HepG2 (cell line): ENCODE results near the gene PDCD2. TPM values are rescaled to one million over a fixed set of nuclear protein-coding genes. Genes with fewer than 3 reads are reported as not detected.

ENCODE experiments used
- ATAC-seq: fragments of 200-7000 bp; cut with Tn5 transposase; 3 replicates; pipeline ENCODE4 v1.9.1; 2020; ENCODE audit warnings: mild to moderate bottlenecking, moderate library complexity
- BruUV-seq: library from RNA; stranded (reverse); fragments of 400-500 nt; replicated peaks from 2 replicates; lab custom pipeline; 2021; lab: Mats Ljungman, UMichigan
- CTCF ChIA-PET: fragments of 300-600 bp; formaldehyde crosslinking; extraction: SDS; loops from one replicate; lab custom pipeline; 2021; ENCODE audit warnings: low total read pairs, inconsistent platforms, low intra/inter-chr PET ratio; lab: Yijun Ruan, JAX
- POLR2A ChIA-PET: fragments of 350-600 bp; sonication (Branson Sonifier 250); formaldehyde crosslinking; loops from one replicate; lab custom pipeline; 2020; ENCODE audit warnings: antibody characterized with exemption, inconsistent platforms; lab: Yijun Ruan, JAX
- DNase-seq: peaks from one replicate; pipeline ENCODE4 v3.0.0-alpha.2; 2015; ENCODE audit warnings: low spot score
- FAIRE-seq: peaks from 3 replicates; lab custom pipeline; 2011; peaks lifted over from hg19 to GRCh38; lab: Jason Lieb, UNC
- H2AFZ ChIP-seq: one replicate; pipeline ENCODE4 v1.6.1; 2011; ENCODE audit warnings: low read length, inconsistent platforms
- H3K27ac ChIP-seq: fragments of 300-600 bp; 3 replicates; pipeline ENCODE4 v1.8.0; 2011; ENCODE audit warnings: mixed run types, mild to moderate bottlenecking, mixed read lengths, low read length, inconsistent platforms; ENCODE audit not compliant: insufficient read depth; ENCODE audit errors: extremely low read length
- H3K27me3 ChIP-seq, 2 experiments: fragments of 200-600 bp in 1 of 2; 2 replicates in 1 of 2; 3 replicates in 1 of 2; pipeline versions ENCODE4 v1.6.0 to v1.8.0; 2011; ENCODE audit warnings: low read length in 2 of 2, mild to moderate bottlenecking in 2 of 2, moderate library complexity in 2 of 2, inconsistent platforms in 1 of 2; ENCODE audit not compliant: insufficient read depth in 2 of 2, control insufficient read depth in 1 of 2
- H3K36me3 ChIP-seq, 2 experiments: fragments of 200-600 bp in 1 of 2; replicated peaks in 1 of 2; 2 replicates in 1 of 2; 3 replicates in 1 of 2; pipeline versions ENCODE4 v1.5.1 to v1.8.0; 2011; ENCODE audit warnings: low read length in 2 of 2, inconsistent platforms in 1 of 2; ENCODE audit not compliant: insufficient read depth in 2 of 2, control insufficient read depth in 1 of 2
- H3K4me1 ChIP-seq: 2 replicates; pipeline ENCODE4 v1.5.1; 2012; ENCODE audit warnings: low read length, inconsistent platforms; ENCODE audit not compliant: insufficient read depth
- H3K4me2 ChIP-seq: 2 replicates; pipeline ENCODE4 v1.6.0; 2011; ENCODE audit warnings: low read depth, low read length, inconsistent platforms
- H3K4me3 ChIP-seq, 3 experiments: fragments of 200-600 bp in 1 of 3; sonication (generic), shearing (Covaris generic) in 1 of 3; replicated peaks in 1 of 3; 2 replicates each; pipeline ENCODE4 v1.5.1; 2011 to 2016; ENCODE audit warnings: low read length in 3 of 3, inconsistent platforms in 2 of 3, low read depth in 2 of 3, mild to moderate bottlenecking in 2 of 3, control low read depth in 1 of 3, mixed read lengths in 1 of 3; ENCODE audit not compliant: insufficient read depth in 1 of 3
- H3K79me2 ChIP-seq: one replicate; pipeline ENCODE4 v1.6.1; 2011; ENCODE audit warnings: low read length, inconsistent platforms; ENCODE audit not compliant: insufficient read depth
- H3K9ac ChIP-seq: 2 replicates; pipeline ENCODE4 v1.6.0; 2011; ENCODE audit warnings: mild to moderate bottlenecking, low read depth, low read length, inconsistent platforms; ENCODE audit not compliant: insufficient read depth
- H3K9me3 ChIP-seq: 2 replicates; pipeline ENCODE4 v1.5.1; 2012; ENCODE audit warnings: mild to moderate bottlenecking, low read length
- H4K20me1 ChIP-seq: 2 replicates; pipeline ENCODE4 v1.6.0; 2011; ENCODE audit warnings: inconsistent platforms, mild to moderate bottlenecking, low read length, moderate library complexity; ENCODE audit not compliant: insufficient read depth
- CTCF ChIP-seq: sonication (generic); formaldehyde crosslinking; IDR thresholded peaks from 2 replicates; pipeline ENCODE4 v1.5.0; 2020; ENCODE audit warnings: mild to moderate bottlenecking, missing genetic modification reagents, moderate library complexity
- MAFF ChIP-seq: IDR thresholded peaks from 2 replicates; pipeline ENCODE4 v1.6.1; 2011; ENCODE audit warnings: low read depth, low read length, improper control_type of control experiment
- MAFK ChIP-seq, 2 experiments: IDR thresholded peaks in 1 of 2; conservative IDR thresholded peaks in 1 of 2; 2 replicates each; pipeline ENCODE4 v1.6.1; 2011; ENCODE audit warnings: improper control_type of control experiment in 2 of 2, low read length in 2 of 2
- SMC3 ChIP-seq: IDR thresholded peaks from 2 replicates; pipeline ENCODE4 v1.6.1; 2011; ENCODE audit warnings: low read length, improper control_type of control experiment
- STAG1 ChIP-seq: sonication (generic); formaldehyde crosslinking; IDR thresholded peaks from 2 replicates; pipeline ENCODE4 v1.4.0; 2020; ENCODE audit warnings: missing genetic modification reagents
- TMF1 ChIP-seq: sonication (generic); formaldehyde crosslinking; IDR thresholded peaks from 2 replicates; pipeline ENCODE4 v1.8.1; 2022; ENCODE audit warnings: low read depth, missing genetic modification reagents
- ZNF44 ChIP-seq: sonication (generic); formaldehyde crosslinking; IDR thresholded peaks from 2 replicates; pipeline ENCODE4 v1.5.1; 2020; ENCODE audit warnings: mild to moderate bottlenecking, missing genetic modification reagents
- ZNF800 ChIP-seq: sonication (generic); formaldehyde crosslinking; IDR thresholded peaks from 2 replicates; pipeline ENCODE4 v1.4.0; 2020; ENCODE audit warnings: missing genetic modification reagents
- ZNF850 ChIP-seq: sonication (generic); formaldehyde crosslinking; conservative IDR thresholded peaks from 2 replicates; pipeline ENCODE4 v1.9.0; 2021; ENCODE audit warnings: mild to moderate bottlenecking, missing genetic modification reagents
- WGBS: methylation state at CpG from one replicate; pipeline ENCODE4 v1.1.6; 2017; ENCODE audit warnings: low lambda C conversion rate; 5-methylcytosine and 5-hydroxymethylcytosine counted together
- in situ Hi-C: cut with HindIII; loops from 2 replicates; pipeline ENCODE4 v1.10.0; 2017; ENCODE audit warnings: low pct_unique_long_range_greater_than_20kb; ENCODE audit not compliant: extremely low pct_ligation_motif_present
- intact Hi-C: fragments of 100-400 bp; cut with micrococcal nuclease; formaldehyde crosslinking; loops from one replicate; pipeline ENCODE4 v1.10.0; 2022; ENCODE audit not compliant: unreplicated experiment
- polyA plus RNA-seq, 8 experiments: library from polyadenylated mRNA; depleted of rRNA in 3 of 8; stranded (reverse) in 7 of 8; unstranded in 1 of 8; fragments of >200 nt; fragmentation: Illumina TruSeq in 4 of 8; extraction: Trizol in 4 of 8; gene quantifications; 2 replicates each; pipeline versions ENCODE4 v1.2.1 to v1.2.3, GENCODE V29; 2011 to 2016; ENCODE audit warnings: low read depth in 4 of 8, missing spikeins in 1 of 8, mixed read lengths in 1 of 8; ENCODE audit not compliant: insufficient read depth in 1 of 8
- total RNA-seq, 5 experiments: library from RNA; depleted of rRNA; stranded (reverse); fragments of >200 nt; fragmentation: Illumina TruSeq; extraction: Trizol; gene quantifications; 2 replicates each; pipeline ENCODE4 v1.2.3, GENCODE V29; 2016; ENCODE audit warnings: low read depth in 1 of 5

The PDCD2 gene
- total and polyA plus RNA-seq, 2 of the 13 experiments (the other 11 are each of a cell fraction or from before 2014, with no cell fraction given) = 83.6 to 133 TPM

DNA sequence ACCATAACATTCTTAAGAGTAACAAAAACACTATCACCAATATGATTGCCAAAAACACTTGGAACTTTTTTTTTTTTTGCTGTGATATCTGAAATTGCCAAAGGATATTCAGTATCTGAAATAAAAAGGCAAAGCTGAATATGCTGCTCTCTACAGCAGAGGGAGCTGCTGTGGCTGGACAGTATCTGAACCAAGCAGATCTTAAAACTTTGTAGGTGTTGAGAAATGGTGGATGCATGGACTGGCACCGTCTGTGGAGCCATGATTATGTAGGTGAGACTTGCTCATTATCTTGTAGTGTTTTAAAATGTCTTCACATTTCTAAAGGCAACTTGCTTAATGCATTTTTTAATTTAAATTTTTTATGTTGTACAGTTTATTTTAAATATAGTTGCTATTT is 9.2 kb downstream of the PDCD2 start:
- intact Hi-C loops = no loop called here
- BruUV-seq = no TSS peak
- in situ Hi-C loops = no loop called here
- H3K4me1 ChIP-seq = no peaks in the 10 kb centered on the region
- H3K9ac ChIP-seq = no peak overlapping the region
- H3K27me3 ChIP-seq = no peaks in the 10 kb centered on the region
- no peaks in the 10 kb centered on the region for H3K79me2 ChIP-seq
- WGBS = 96% methylated on average over 1 of the region's 1 CpG
- no peak overlapping the region for H3K4me2 ChIP-seq
- no peaks in the 10 kb centered on the region for H3K9me3 ChIP-seq
- no peaks in the 10 kb centered on the region for H4K20me1 ChIP-seq
- CTCF ChIA-PET = no interaction called here
- POLR2A ChIA-PET = interaction anchor here (2.2 kb wide), 1 partner anchor 9 kb away, joined by 13 read pairs; the partner anchor contains the start of gene PDCD2
- FAIRE-seq (no peak), ATAC-seq (peak; percentile 69), DNase-seq (peak; percentile 21)
- H3K36me3 ChIP-seq = peaks cover 7 to 25% of the 10 kb centered on the region in 2 experiments
- H3K4me3 ChIP-seq = no peak overlapping the region
- no peak overlapping the region for H2AFZ ChIP-seq
- TF ChIP-seq TMF1 (CRISPR knock-in tag) = no peak
- TF ChIP-seq STAG1 (CRISPR knock-in tag) = peak; percentile 38
- peak; percentile 33 for TF ChIP-seq CTCF (CRISPR knock-in tag)
- peak; percentile 34; the same call in 1 of the 2 replicates for TF ChIP-seq SMC3
- no peak overlapping the region for H3K27ac ChIP-seq

DNA sequence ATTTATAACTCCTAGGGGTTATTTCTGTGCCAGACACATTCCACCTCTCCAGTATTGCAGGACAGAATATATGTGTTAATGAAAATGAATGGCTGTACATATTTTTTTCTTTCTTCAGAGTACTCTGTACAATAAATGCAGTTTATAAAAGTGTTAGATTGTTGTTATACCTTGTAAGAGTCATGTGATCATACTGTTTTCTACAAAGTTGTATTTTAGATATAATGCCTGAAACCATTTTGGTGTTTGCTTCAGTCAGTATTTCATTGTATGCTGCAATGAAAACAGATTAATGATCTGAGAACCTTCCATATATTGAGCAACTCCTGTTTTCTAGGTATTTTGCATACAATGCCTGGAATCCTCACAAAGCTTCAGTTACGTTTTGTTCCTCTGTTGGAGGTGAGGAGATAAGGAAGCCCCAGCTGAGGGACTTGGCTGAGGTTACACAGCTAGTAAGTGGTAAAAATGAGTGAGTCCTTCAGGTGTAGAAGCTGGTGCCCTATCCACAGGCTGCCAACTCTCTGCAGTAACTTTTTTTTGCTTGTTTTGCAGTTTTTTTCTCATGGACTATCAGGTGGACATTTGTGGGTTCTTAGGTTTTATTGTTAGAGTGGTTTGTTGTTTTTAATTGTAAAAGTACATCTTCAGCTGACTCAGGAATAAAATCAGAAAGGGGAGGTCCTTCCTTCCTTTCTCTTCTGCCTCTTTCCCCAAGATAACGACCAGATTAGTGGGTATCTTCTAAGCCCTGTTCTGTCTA is 11.6 kb downstream of the PDCD2 start:
- H3K4me3 ChIP-seq = no peak overlapping the region
- DNase-seq (no peak), ATAC-seq (no peak), FAIRE-seq (no peak)
- ChIA-PET POLR2A (interaction anchor here (0.7 to 1.1 kb wide), 2 partner anchors 11 to 19 kb away, joined by 3 to 4 read pairs; partner anchors contain the start of genes PDCD2 and TBP), CTCF (no interaction called here)
- H4K20me1 ChIP-seq = no peaks in the 10 kb centered on the region
- TF ChIP-seq MAFF (peak; percentile 43; the same call in 1 of the 2 replicates), ZNF850 (CRISPR knock-in tag) (no peak), MAFK (conservative IDR thresholded peaks at IDR 0.05 in 1 of 2, IDR thresholded peaks at IDR 0.05 in 1 of 2; ENCODE audit: low read length in 2 of 2) (peak; percentile 55 to 60), ZNF800 (no peak), ZNF44 (CRISPR knock-in tag) (no peak)
- in situ Hi-C loops = no loop called here
- H3K27me3 ChIP-seq = no peaks in the 10 kb centered on the region
- H3K9me3 ChIP-seq = no peaks in the 10 kb centered on the region
- intact Hi-C loops = no loop called here
- no peak overlapping the region for H3K27ac ChIP-seq
- H3K79me2 ChIP-seq = no peaks in the 10 kb centered on the region
- H3K4me1 ChIP-seq = no peaks in the 10 kb centered on the region
- no peak overlapping the region for H3K9ac ChIP-seq
- H3K36me3 ChIP-seq = peaks cover 17 to 39% of the 10 kb centered on the region in 2 experiments
- H3K4me2 ChIP-seq = no peak overlapping the region
- WGBS = 94% methylated on average over 2 of the region's 2 CpGs
- no peak overlapping the region for H2AFZ ChIP-seq
- no TSS peak for BruUV-seq
